Measurements from ENCODE around the gene UBXN2A. TPM values are rescaled to one million over a fixed set of nuclear protein-coding genes. Genes with fewer than 3 reads are reported as not detected.

Gene UBXN2A
- total RNA-seq, 6 experiments from 2014 or later = 4.6 to 7.9 (median 6.2) TPM

- intact Hi-C loops (cut with DNase I) = no loop called here
- ATAC-seq = no peak
- H3K27ac ChIP-seq = no peak overlapping the region
- H3K9me3 ChIP-seq = no peaks in the 10 kb centered on the region
- H3K27me3 ChIP-seq = no peaks in the 10 kb centered on the region
- TF ChIP-seq CTCF (IDR thresholded peaks at IDR 0.05) (no peak), POLR2A (IDR thresholded peaks at IDR 0.05) (no peak)
- no peaks in the 10 kb centered on the region for H3K36me3 ChIP-seq
- DNase-seq = no peak
- H3K4me3 ChIP-seq = no peak overlapping the region
- H3K4me1 ChIP-seq = no peaks in the 10 kb centered on the region
These were observed 13.4 kb downstream of the UBXN2A start for GRCh38 chr2:23953625-23954024.

- no peak for ATAC-seq
- H3K27me3 ChIP-seq = no peaks in the 10 kb centered on the region
- H3K4me3 ChIP-seq = no peak overlapping the region
- DNase-seq = no peak
- H3K27ac ChIP-seq = no peak overlapping the region
- no peaks in the 10 kb centered on the region for H3K36me3 ChIP-seq
- intact Hi-C loops (cut with DNase I) = no loop called here
- H3K4me1 ChIP-seq = no peaks in the 10 kb centered on the region
- WGBS (ENCODE audit: insufficient coverage, low coverage, low lambda C conversion rate, missing lambda C conversion rate) = 68% methylated on average over 6 of the region's 6 CpGs
- no peaks in the 10 kb centered on the region for H3K9me3 ChIP-seq
- no peak for TF ChIP-seq CTCF (IDR thresholded peaks at IDR 0.05)
- TF ChIP-seq POLR2A (IDR thresholded peaks at IDR 0.05) = no peak
These were observed 14.2 kb downstream of the UBXN2A start for GRCh38 chr2:23954325-23955014.

- ATAC-seq = no peak
- DNase-seq = no peak
- intact Hi-C loops (cut with DNase I) = no loop called here
- Histone ChIP-seq H3K27me3 (no peaks in the 10 kb centered on the region), H3K4me3 (no peak overlapping the region), H3K36me3 (no peaks in the 10 kb centered on the region), H3K9me3 (no peaks in the 10 kb centered on the region), H3K4me1 (no peaks in the 10 kb centered on the region), H3K27ac (no peak overlapping the region)
- TF ChIP-seq CTCF (IDR thresholded peaks at IDR 0.05) = no peak
- TF ChIP-seq POLR2A (IDR thresholded peaks at IDR 0.05) = no peak
- WGBS (ENCODE audit: insufficient coverage, low coverage, low lambda C conversion rate, missing lambda C conversion rate) = 92% methylated on average over 4 of the region's 4 CpGs
These were observed 27.6 kb downstream of the UBXN2A start for GRCh38 chr2:23967846-23968245.

- H3K4me3 ChIP-seq = no peak overlapping the region
- H3K27me3 ChIP-seq = no peaks in the 10 kb centered on the region
- H3K9me3 ChIP-seq = no peaks in the 10 kb centered on the region
- H3K36me3 ChIP-seq = peaks cover 0 to 3% (median 0%) of the 10 kb centered on the region in 4 donors
- intact Hi-C loops (cut with DNase I) = no loop called here
- H3K4me1 ChIP-seq = no peaks in the 10 kb centered on the region
- DNase-seq (no peak), ATAC-seq (no peak)
- 83% methylated on average over 7 of the region's 8 CpGs for WGBS (ENCODE audit: insufficient coverage, low coverage, low lambda C conversion rate, missing lambda C conversion rate)
- TF ChIP-seq CTCF (IDR thresholded peaks at IDR 0.05) = no peak
- no peak overlapping the region for H3K27ac ChIP-seq
These were observed 36.6 kb downstream of the UBXN2A start for GRCh38 chr2:23976883-23977282.

- Histone ChIP-seq H3K27me3 (no peaks in the 10 kb centered on the region), H3K9me3 (no peaks in the 10 kb centered on the region), H3K27ac (no peak overlapping the region), H3K4me1 (no peaks in the 10 kb centered on the region), H3K36me3 (peaks cover 0 to 7% (median 0%) of the 10 kb centered on the region in 4 donors), H3K4me3 (no peak overlapping the region)
- ATAC-seq (peak; percentile 64 to 77 (median 68)), DNase-seq (no peak)
- TF ChIP-seq CTCF (IDR thresholded peaks at IDR 0.05) (peak; percentile 39 to 55 (median 42)), POLR2A (IDR thresholded peaks at IDR 0.05) (no peak)
- 53% methylated on average over 2 of the region's 2 CpGs for WGBS (ENCODE audit: insufficient coverage, low coverage, low lambda C conversion rate, missing lambda C conversion rate)
- intact Hi-C loops (cut with DNase I) = no loop called here
These were observed 48.1 kb downstream of the UBXN2A start for GRCh38 chr2:23988371-23988770.

Data from right lobe of liver (tissue), 6 donors.